ENCODE data around the gene VPS41. TPM values are rescaled to one million over a fixed set of nuclear protein-coding genes. Genes with fewer than 3 reads are reported as not detected.

Gene VPS41
- total and polyA plus RNA-seq, 10 of the 15 experiments (the other 5 are each of a cell fraction or from before 2014, with no cell fraction given): 15.3 to 63.2 (median 47.0) TPM

DNA sequence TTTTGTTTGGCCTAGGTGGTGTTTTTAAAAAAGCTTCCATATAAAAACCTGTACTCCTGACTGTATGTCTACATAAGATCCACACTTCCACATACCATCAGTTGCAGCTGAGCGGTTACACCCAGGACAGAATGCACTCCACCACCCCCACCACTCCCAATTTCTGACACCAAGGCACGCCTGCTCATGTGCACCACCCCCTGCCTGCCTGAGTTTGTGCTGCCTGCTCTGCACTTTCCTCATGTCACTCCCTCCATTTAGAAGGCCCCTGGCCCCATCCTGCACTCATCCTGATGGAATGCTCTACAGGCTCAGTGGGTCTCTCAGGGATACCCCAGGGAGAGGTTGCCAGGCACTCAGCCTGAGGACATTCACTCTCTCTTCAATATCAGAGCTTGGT lies 6.5 kb downstream of the VPS41 start:
- FAIRE-seq (no peak), ATAC-seq (no peak), DNase-seq (ENCODE audit: low read depth, low spot score) (no peak)
- ChIA-PET CTCF (interaction anchor here (1.1 to 1.3 kb wide), 2 partner anchors 76 to 103 kb away, joined by 3 to 5 read pairs; no protein-coding TSS in a partner anchor), POLR2A (interaction anchor here (0.5 to 0.9 kb wide), 3 partner anchors 26 to 177 kb away, joined by 3 read pairs; no protein-coding TSS in a partner anchor), SMC1A (ENCODE audit: uncharacterized antibody, unreplicated experiment) (interaction anchor here (1.2 to 1.7 kb wide), 2 partner anchors 30 to 157 kb away, joined by 3 to 4 read pairs; no protein-coding TSS in a partner anchor), RAD21 (ENCODE audit: unreplicated experiment) (interaction anchor here (1.1 kb wide), 1 partner anchor 74 kb away, joined by 4 read pairs; no protein-coding TSS in a partner anchor)
- no peak overlapping the region for H3K4me3 ChIP-seq
- H3K79me2 ChIP-seq (ENCODE audit: control insufficient read depth, insufficient read depth, low read length): peaks cover 38% of the 10 kb centered on the region
- no peaks in the 10 kb centered on the region for H3K9me3 ChIP-seq (replicated peaks; ENCODE audit: control insufficient read depth, insufficient read depth, low read length)
- H3K27ac ChIP-seq (ENCODE audit: control insufficient read depth, insufficient read depth): no peak overlapping the region
- no peaks in the 10 kb centered on the region for H4K20me1 ChIP-seq (ENCODE audit: control insufficient read depth, insufficient read depth)
- in situ Hi-C loops (cut with MboI) (no loop called here), intact Hi-C loops (cut with micrococcal nuclease; ENCODE audit: unreplicated experiment) (no loop called here)
- TF ChIP-seq TAF1 (IDR thresholded peaks at IDR 0.05; ENCODE audit: borderline replicate concordance, low read depth, low read length): no peak
- TF ChIP-seq CHD4 (IDR thresholded peaks at IDR 0.05): no peak
- TF ChIP-seq LARP7 (IDR thresholded peaks at IDR 0.05): no peak
- TF ChIP-seq SP1 (IDR thresholded peaks at IDR 0.05; ENCODE audit: low read depth, low read length): no peak
- no peak for TF ChIP-seq MTA3 (IDR thresholded peaks at IDR 0.05; ENCODE audit: borderline replicate concordance, low read length)
- TF ChIP-seq, protein P1, sequence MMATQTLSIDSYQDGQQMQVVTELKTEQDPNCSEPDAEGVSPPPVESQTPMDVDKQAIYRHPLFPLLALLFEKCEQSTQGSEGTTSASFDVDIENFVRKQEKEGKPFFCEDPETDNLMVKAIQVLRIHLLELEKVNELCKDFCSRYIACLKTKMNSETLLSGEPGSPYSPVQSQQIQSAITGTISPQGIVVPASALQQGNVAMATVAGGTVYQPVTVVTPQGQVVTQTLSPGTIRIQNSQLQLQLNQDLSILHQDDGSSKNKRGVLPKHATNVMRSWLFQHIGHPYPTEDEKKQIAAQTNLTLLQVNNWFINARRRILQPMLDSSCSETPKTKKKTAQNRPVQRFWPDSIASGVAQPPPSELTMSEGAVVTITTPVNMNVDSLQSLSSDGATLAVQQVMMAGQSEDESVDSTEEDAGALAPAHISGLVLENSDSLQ (IDR thresholded peaks at IDR 0.05): no peak
- no peak for TF ChIP-seq SMC3 (IDR thresholded peaks at IDR 0.05; ENCODE audit: borderline replicate concordance, low read length)
- no peak for TF ChIP-seq NRF1 (conservative IDR thresholded peaks at IDR 0.05; ENCODE audit: low read depth, low read length)
- TF ChIP-seq, protein P2, sequence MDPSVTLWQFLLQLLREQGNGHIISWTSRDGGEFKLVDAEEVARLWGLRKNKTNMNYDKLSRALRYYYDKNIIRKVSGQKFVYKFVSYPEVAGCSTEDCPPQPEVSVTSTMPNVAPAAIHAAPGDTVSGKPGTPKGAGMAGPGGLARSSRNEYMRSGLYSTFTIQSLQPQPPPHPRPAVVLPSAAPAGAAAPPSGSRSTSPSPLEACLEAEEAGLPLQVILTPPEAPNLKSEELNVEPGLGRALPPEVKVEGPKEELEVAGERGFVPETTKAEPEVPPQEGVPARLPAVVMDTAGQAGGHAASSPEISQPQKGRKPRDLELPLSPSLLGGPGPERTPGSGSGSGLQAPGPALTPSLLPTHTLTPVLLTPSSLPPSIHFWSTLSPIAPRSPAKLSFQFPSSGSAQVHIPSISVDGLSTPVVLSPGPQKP (IDR thresholded peaks at IDR 0.05; ENCODE audit: low read depth, low read length): no peak
- TF ChIP-seq ZNF687 (IDR thresholded peaks at IDR 0.05): no peak
- no peak for TF ChIP-seq RAD51 (IDR thresholded peaks at IDR 0.05)
- no peak for TF ChIP-seq MXI1 (IDR thresholded peaks at IDR 0.05; ENCODE audit: low read depth, low read length)
- TF ChIP-seq, protein P3, sequence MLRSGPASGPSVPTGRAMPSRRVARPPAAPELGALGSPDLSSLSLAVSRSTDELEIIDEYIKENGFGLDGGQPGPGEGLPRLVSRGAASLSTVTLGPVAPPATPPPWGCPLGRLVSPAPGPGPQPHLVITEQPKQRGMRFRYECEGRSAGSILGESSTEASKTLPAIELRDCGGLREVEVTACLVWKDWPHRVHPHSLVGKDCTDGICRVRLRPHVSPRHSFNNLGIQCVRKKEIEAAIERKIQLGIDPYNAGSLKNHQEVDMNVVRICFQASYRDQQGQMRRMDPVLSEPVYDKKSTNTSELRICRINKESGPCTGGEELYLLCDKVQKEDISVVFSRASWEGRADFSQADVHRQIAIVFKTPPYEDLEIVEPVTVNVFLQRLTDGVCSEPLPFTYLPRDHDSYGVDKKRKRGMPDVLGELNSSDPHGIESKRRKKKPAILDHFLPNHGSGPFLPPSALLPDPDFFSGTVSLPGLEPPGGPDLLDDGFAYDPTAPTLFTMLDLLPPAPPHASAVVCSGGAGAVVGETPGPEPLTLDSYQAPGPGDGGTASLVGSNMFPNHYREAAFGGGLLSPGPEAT (IDR thresholded peaks at IDR 0.05; ENCODE audit: low read depth): no peak
- no peak for TF ChIP-seq YBX1 (IDR thresholded peaks at IDR 0.05)
- TF ChIP-seq KLF5 (IDR thresholded peaks at IDR 0.05; ENCODE audit: partially characterized antibody): no peak
- no peaks in the 10 kb centered on the region for H3K27me3 ChIP-seq (replicated peaks in 1 of 2; ENCODE audit: control insufficient read depth in 2 of 2, insufficient read depth in 2 of 2, low read length in 1 of 2)
- no peaks in the 10 kb centered on the region for H3K36me3 ChIP-seq (ENCODE audit: control insufficient read depth in 2 of 2, insufficient read depth in 2 of 2, low read length in 1 of 2)
- 96% methylated on average over 2 of the region's 2 CpGs for WGBS (ENCODE audit: insufficient coverage, insufficient replicate concordance, low lambda C conversion rate, missing lambda C conversion rate)
- no TSS peak for BruUV-seq (replicated peaks)
- no peak overlapping the region for H3K9ac ChIP-seq (ENCODE audit: control insufficient read depth, insufficient read depth, low read length)
- no peak overlapping the region for H2AFZ ChIP-seq (ENCODE audit: control insufficient read depth, low read depth, low read length)
- peaks cover 22% of the 10 kb centered on the region for H3K4me1 ChIP-seq (ENCODE audit: control insufficient read depth, insufficient read depth, low read length)
- no peak overlapping the region for H3K4me2 ChIP-seq (ENCODE audit: control insufficient read depth, insufficient read depth)
